HuH-7.5 (cell line): ENCODE data around the gene OPA3.

Experiments
- DNase-seq: peaks from one replicate; pipeline ENCODE4 v3.0.0; 2011; ENCODE audit warnings: low spot score

Gene OPA3

GRCh38 chr19:45564131-45564780, 20.3 kb downstream of the OPA3 start:
- no peak for DNase-seq

GRCh38 chr19:45560686-45561085, 23.9 kb downstream of the OPA3 start:
- DNase-seq = no peak

- DNase-seq = no peak
Measured at GRCh38 chr19:45560038-45560437, 24.6 kb downstream of the OPA3 start.

GRCh38 chr19:45558399-45558878, 26.2 kb downstream of the OPA3 start:
- DNase-seq = peak; percentile 73

GRCh38 chr19:45556835-45557234, 27.8 kb downstream of the OPA3 start:
- no peak for DNase-seq

- no peak for DNase-seq
Measured at GRCh38 chr19:45554481-45554880, 30.1 kb downstream of the OPA3 start.

- DNase-seq = no peak
Measured at GRCh38 chr19:45553464-45553863, 31.1 kb downstream of the OPA3 start.

- DNase-seq = no peak
Measured at GRCh38 chr19:45547965-45548609, 36.5 kb downstream of the OPA3 start.

GRCh38 chr19:45547211-45547770, 37.3 kb downstream of the OPA3 start:
- DNase-seq = no peak

- no peak for DNase-seq
Measured at GRCh38 chr19:45542234-45542668, 42.4 kb downstream of the OPA3 start.

- no peak for DNase-seq
Measured at GRCh38 chr19:45539459-45539858, 45.1 kb downstream of the OPA3 start.

- DNase-seq = no peak
Measured at GRCh38 chr19:45531349-45531748, 53.3 kb downstream of the OPA3 start.

GRCh38 chr19:45529420-45529785, 55.2 kb downstream of the OPA3 start:
- no peak for DNase-seq

GRCh38 chr19:45528744-45529419, 55.7 kb downstream of the OPA3 start:
- DNase-seq = no peak

GRCh38 chr19:45528149-45528743, 56.4 kb downstream of the OPA3 start:
- no peak for DNase-seq

- no peak for DNase-seq
Measured at GRCh38 chr19:45527731-45528130, 56.9 kb downstream of the OPA3 start.

- no peak for DNase-seq
Measured at GRCh38 chr19:45526971-45527370, 57.6 kb downstream of the OPA3 start.

GRCh38 chr19:45526143-45526542, 58.5 kb downstream of the OPA3 start:
- peak; percentile 75 for DNase-seq

- no peak for DNase-seq
Measured at GRCh38 chr19:45524575-45525129, 60.0 kb downstream of the OPA3 start.

GRCh38 chr19:45523642-45524256, 60.9 kb downstream of the OPA3 start:
- peak; percentile 91 for DNase-seq

- no peak for DNase-seq
Measured at GRCh38 chr19:45522010-45522941, 62.3 kb downstream of the OPA3 start.
